PC-3 (cell line): Measurements from ENCODE around the gene TRAK1.

Experiments
- CTCF ChIP-seq: fragments of 300-600 bp; sonication (generic); conservative IDR thresholded peaks from 2 replicates; pipeline ENCODE4 v1.5.1; 2017; ENCODE audit warnings: antibody characterized with exemption, low read depth, mild to moderate bottlenecking, low read length
- EZH2 ChIP-seq: fragments of 300-600 bp; sonication (generic); IDR thresholded peaks from one replicate; pipeline ENCODE4 v1.6.1; 2017; ENCODE audit warnings: antibody characterized with exemption, mild to moderate bottlenecking, low read length; ENCODE audit not compliant: unreplicated experiment
- EZH2phosphoT487 ChIP-seq: fragments of 300-600 bp; sonication (generic); IDR thresholded peaks from 2 replicates; pipeline ENCODE4 v1.6.1; 2018; ENCODE audit warnings: mild to moderate bottlenecking, antibody characterized with exemption, low read length, borderline replicate concordance

GRCh38 chr3:42247576-42248027 lies 156.4 kb downstream of the TRAK1 start:
- TF ChIP-seq CTCF (peak; percentile 96), EZH2 (no peak), EZH2phosphoT487 (no peak)
